ENCODE data around the gene TERT.
"Not testable (repeated sequence)": the region's sequence is repeated elsewhere in the genome, so short reads cannot be mapped to it uniquely, and the experiment has no call there.

Gene TERT

GRCh38 chr5:1278656-1279442 lies 16.0 kb downstream of the TERT start:
- no peak for FAIRE-seq

GRCh38 chr5:1278216-1278615 lies 16.7 kb downstream of the TERT start:
- TF ChIP-seq POLR2A (IDR thresholded peaks at IDR 0.05; ENCODE audit: low read depth, low read length) (no peak), TAF1 (IDR thresholded peaks at IDR 0.05; ENCODE audit: borderline replicate concordance, low read depth, low read length) (no peak), POLR2AphosphoS5 (IDR thresholded peaks at IDR 0.05; ENCODE audit: low read depth, low read length) (no peak)
- DNase-seq (ENCODE audit: insufficient read length): no peak
- no peak for FAIRE-seq

More at GRCh38 chr5:1278656-1279442, 16.0 kb downstream of the TERT start:
- TF ChIP-seq POLR2AphosphoS5 (IDR thresholded peaks at IDR 0.05; ENCODE audit: low read depth, low read length): no peak
- no peak for TF ChIP-seq TAF1 (IDR thresholded peaks at IDR 0.05; ENCODE audit: borderline replicate concordance, low read depth, low read length)
- no peak for TF ChIP-seq POLR2A (IDR thresholded peaks at IDR 0.05; ENCODE audit: low read depth, low read length)
- no peak for DNase-seq (ENCODE audit: insufficient read length)

- DNase-seq (ENCODE audit: insufficient read length): no peak
- no peak for FAIRE-seq
- TF ChIP-seq TAF1 (IDR thresholded peaks at IDR 0.05; ENCODE audit: borderline replicate concordance, low read depth, low read length) (no peak), POLR2A (IDR thresholded peaks at IDR 0.05; ENCODE audit: low read depth, low read length) (no peak), POLR2AphosphoS5 (IDR thresholded peaks at IDR 0.05; ENCODE audit: low read depth, low read length) (no peak)
Measured at GRCh38 chr5:1277781-1278180, 17.1 kb downstream of the TERT start.

- FAIRE-seq (no peak), DNase-seq (ENCODE audit: insufficient read length) (no peak)
- TF ChIP-seq TAF1 (IDR thresholded peaks at IDR 0.05; ENCODE audit: borderline replicate concordance, low read depth, low read length) (no peak), POLR2A (IDR thresholded peaks at IDR 0.05; ENCODE audit: low read depth, low read length) (no peak), POLR2AphosphoS5 (IDR thresholded peaks at IDR 0.05; ENCODE audit: low read depth, low read length) (no peak)
Measured at GRCh38 chr5:1277331-1277730, 17.5 kb downstream of the TERT start.

GRCh38 chr5:1276930-1277329 lies 17.9 kb downstream of the TERT start:
- TF ChIP-seq POLR2AphosphoS5 (IDR thresholded peaks at IDR 0.05; ENCODE audit: low read depth, low read length) (no peak), POLR2A (IDR thresholded peaks at IDR 0.05; ENCODE audit: low read depth, low read length) (no peak)
- FAIRE-seq (no peak), DNase-seq (ENCODE audit: insufficient read length) (no peak)

- DNase-seq (ENCODE audit: insufficient read length); FAIRE-seq: not testable (repeated sequence)
Measured at GRCh38 chr5:1275397-1276391, 19.2 kb downstream of the TERT start.

GRCh38 chr5:1274471-1274870 lies 20.4 kb downstream of the TERT start:
- FAIRE-seq (no peak), DNase-seq (ENCODE audit: insufficient read length) (no peak)
- TF ChIP-seq POLR2AphosphoS5 (IDR thresholded peaks at IDR 0.05; ENCODE audit: low read depth, low read length) (no peak), TAF1 (IDR thresholded peaks at IDR 0.05; ENCODE audit: borderline replicate concordance, low read depth, low read length) (no peak), POLR2A (IDR thresholded peaks at IDR 0.05; ENCODE audit: low read depth, low read length) (no peak)

GRCh38 chr5:1273745-1274144 lies 21.1 kb downstream of the TERT start:
- TF ChIP-seq TAF1 (IDR thresholded peaks at IDR 0.05; ENCODE audit: borderline replicate concordance, low read depth, low read length): no peak
- TF ChIP-seq POLR2A (IDR thresholded peaks at IDR 0.05; ENCODE audit: low read depth, low read length): no peak
- TF ChIP-seq POLR2AphosphoS5 (IDR thresholded peaks at IDR 0.05; ENCODE audit: low read depth, low read length): no peak
- FAIRE-seq (no peak), DNase-seq (ENCODE audit: insufficient read length) (no peak)

GRCh38 chr5:1272201-1272600 lies 22.7 kb downstream of the TERT start:
- FAIRE-seq (no peak), DNase-seq (ENCODE audit: insufficient read length) (no peak)
- TF ChIP-seq POLR2AphosphoS5 (IDR thresholded peaks at IDR 0.05; ENCODE audit: low read depth, low read length): no peak
- TF ChIP-seq POLR2A (IDR thresholded peaks at IDR 0.05; ENCODE audit: low read depth, low read length): no peak
- TF ChIP-seq TAF1 (IDR thresholded peaks at IDR 0.05; ENCODE audit: borderline replicate concordance, low read depth, low read length): no peak

GRCh38 chr5:1270933-1271914 lies 23.6 kb downstream of the TERT start:
- DNase-seq (ENCODE audit: insufficient read length) (no peak), FAIRE-seq (no peak)
- no peak for TF ChIP-seq POLR2AphosphoS5 (IDR thresholded peaks at IDR 0.05; ENCODE audit: low read depth, low read length)
- no peak for TF ChIP-seq POLR2A (IDR thresholded peaks at IDR 0.05; ENCODE audit: low read depth, low read length)
- TF ChIP-seq TAF1 (IDR thresholded peaks at IDR 0.05; ENCODE audit: borderline replicate concordance, low read depth, low read length): no peak

- DNase-seq (ENCODE audit: insufficient read length): no peak
Measured at GRCh38 chr5:1270426-1270825, 24.4 kb downstream of the TERT start.

More at GRCh38 chr5:1270426-1270825, 24.4 kb downstream of the TERT start:
- FAIRE-seq: no peak
- TF ChIP-seq TAF1 (IDR thresholded peaks at IDR 0.05; ENCODE audit: borderline replicate concordance, low read depth, low read length) (no peak), POLR2AphosphoS5 (IDR thresholded peaks at IDR 0.05; ENCODE audit: low read depth, low read length) (no peak), POLR2A (IDR thresholded peaks at IDR 0.05; ENCODE audit: low read depth, low read length) (no peak)
